Mesodermal cell (in vitro differentiated cells): ENCODE measurements around the gene TEKT3.

Source experiments
- H3K27ac ChIP-seq: 2 replicates; pipeline ENCODE4 v1.7.0; 2013; ENCODE audit warnings: mild to moderate bottlenecking, low read depth, low read length, moderate library complexity; ENCODE audit not compliant: severe bottlenecking
- H3K36me3 ChIP-seq: 2 replicates; pipeline ENCODE4 v1.7.1; 2013; ENCODE audit warnings: mild to moderate bottlenecking, low read length, moderate library complexity; ENCODE audit not compliant: control insufficient read depth, insufficient read depth
- H3K4me1 ChIP-seq: one replicate; pipeline ENCODE4 v1.7.1; 2013; ENCODE audit warnings: mild to moderate bottlenecking, low read length; ENCODE audit not compliant: insufficient read depth, control insufficient read depth, poor library complexity, severe bottlenecking
- H3K4me3 ChIP-seq: 2 replicates; pipeline ENCODE4 v1.7.0; 2013; ENCODE audit warnings: low read length, control low read depth, mild to moderate bottlenecking; ENCODE audit not compliant: insufficient read depth, poor library complexity, severe bottlenecking; ENCODE audit errors: extremely low read depth
- H3K9me3 ChIP-seq: 2 replicates; pipeline ENCODE4 v1.7.1; 2013; ENCODE audit warnings: mild to moderate bottlenecking, low read length, moderate library complexity; ENCODE audit not compliant: control insufficient read depth
- WGBS, 2 experiments: methylation state at CpG; one replicate each; pipeline ENCODE4 v1.1.5; 2013; ENCODE audit warnings: missing lambda C conversion rate in 2 of 2; ENCODE audit not compliant: insufficient coverage in 2 of 2; 5-methylcytosine and 5-hydroxymethylcytosine counted together

The TEKT3 gene

GRCh38 chr17:15267996-15268395 is 73.4 kb downstream of the TEKT3 start:
- no peak overlapping the region for H3K4me3 ChIP-seq
- peaks cover 15% of the 10 kb centered on the region for H3K4me1 ChIP-seq
- no peak overlapping the region for H3K27ac ChIP-seq
- no peaks in the 10 kb centered on the region for H3K36me3 ChIP-seq
- 67 to 68% methylated on average over 1 to 2 of the region's 3 CpGs for WGBS, 2 experiments
- H3K9me3 ChIP-seq = no peaks in the 10 kb centered on the region

GRCh38 chr17:15266325-15267125 is 74.9 kb downstream of the TEKT3 start:
- 87 to 96% methylated on average over 11 to 13 of the region's 13 CpGs for WGBS, 2 experiments
- H3K4me3 ChIP-seq = no peak overlapping the region
- H3K36me3 ChIP-seq = no peaks in the 10 kb centered on the region
- no peaks in the 10 kb centered on the region for H3K9me3 ChIP-seq
- peaks cover 9% of the 10 kb centered on the region for H3K4me1 ChIP-seq
- no peak overlapping the region for H3K27ac ChIP-seq

GRCh38 chr17:15265131-15265530 is 76.3 kb downstream of the TEKT3 start, which contains the start of gene PMP22:
PMP22 (minus strand) TSS chr17:15265326; CDS start chr17:15260727, 4,599 bp downstream.
- peaks cover 3% of the 10 kb centered on the region for H3K36me3 ChIP-seq
- H3K27ac ChIP-seq = no peak within 1 kb of the TSS
- H3K9me3 ChIP-seq = no peaks in the 10 kb centered on the region
- 82 to 87% methylated on average over 5 to 6 of the region's 6 CpGs for WGBS, 2 experiments
- no peak within 1 kb of the TSS for H3K4me3 ChIP-seq
- peaks cover 9% of the 10 kb centered on the region for H3K4me1 ChIP-seq

DNA sequence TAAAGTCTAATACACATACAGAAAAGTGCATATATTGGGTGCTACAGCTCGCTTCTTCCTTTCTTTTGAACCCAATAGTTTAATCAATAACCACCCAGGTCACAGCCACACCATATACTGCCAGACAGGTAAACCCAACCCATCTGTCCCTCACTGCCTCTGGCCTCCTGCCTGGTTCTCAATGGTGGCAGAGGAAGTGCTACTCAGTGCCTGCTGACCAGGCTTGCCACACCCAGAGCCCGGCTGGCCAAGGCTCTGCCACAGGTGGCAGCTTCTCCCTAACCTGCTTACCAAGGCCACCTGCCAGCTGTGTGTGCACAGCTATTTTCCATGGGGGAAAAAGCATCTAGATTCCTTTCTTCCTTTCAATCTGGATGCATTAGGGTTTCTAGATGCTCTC is 76.9 kb downstream of the TEKT3 start:
- Histone ChIP-seq H3K36me3 (peaks cover 8% of the 10 kb centered on the region), H3K4me3 (no peak overlapping the region), H3K4me1 (peaks cover 9% of the 10 kb centered on the region), H3K9me3 (no peaks in the 10 kb centered on the region), H3K27ac (no peak overlapping the region)
- WGBS, 2 experiments = 57 to 71% methylated on average over 1 to 2 of the region's 2 CpGs

- peaks cover 17% of the 10 kb centered on the region for H3K36me3 ChIP-seq
- peaks cover 13% of the 10 kb centered on the region for H3K4me1 ChIP-seq
- WGBS, 2 experiments = no CpG with 5 or more reads among the region's 3 CpGs
- no peak overlapping the region for H3K27ac ChIP-seq
- H3K4me3 ChIP-seq = no peak overlapping the region
- no peaks in the 10 kb centered on the region for H3K9me3 ChIP-seq
Measured at GRCh38 chr17:15263680-15264079, 77.7 kb downstream of the TEKT3 start.

DNA sequence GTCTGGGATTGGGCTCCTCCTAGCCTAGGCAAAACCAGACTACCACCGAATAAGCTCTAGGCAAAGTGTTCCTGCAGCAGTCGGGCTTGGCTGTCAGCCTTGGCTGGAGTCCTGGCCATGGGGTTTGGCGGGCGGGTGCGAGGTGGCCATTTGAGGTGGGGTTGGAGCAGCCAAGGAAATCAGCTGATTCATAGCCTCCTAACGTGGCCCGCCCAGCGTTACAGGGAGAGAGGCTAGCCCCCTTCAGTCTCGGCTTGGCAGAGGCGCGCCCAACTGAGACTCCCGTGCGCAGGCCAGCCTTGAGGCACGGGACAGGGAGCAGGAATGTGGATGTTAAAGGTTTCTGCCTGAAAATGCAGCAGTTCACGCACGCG is 78.2 kb downstream of the TEKT3 start:
- peaks cover 21% of the 10 kb centered on the region for H3K36me3 ChIP-seq
- no peaks in the 10 kb centered on the region for H3K9me3 ChIP-seq
- WGBS, 2 experiments = 2 to 4% methylated on average over 5 to 8 of the region's 17 CpGs
- peak overlapping the region; percentile 79 for H3K4me3 ChIP-seq
- peak overlapping the region; percentile 86 for H3K27ac ChIP-seq
- H3K4me1 ChIP-seq = peaks cover 18% of the 10 kb centered on the region

DNA sequence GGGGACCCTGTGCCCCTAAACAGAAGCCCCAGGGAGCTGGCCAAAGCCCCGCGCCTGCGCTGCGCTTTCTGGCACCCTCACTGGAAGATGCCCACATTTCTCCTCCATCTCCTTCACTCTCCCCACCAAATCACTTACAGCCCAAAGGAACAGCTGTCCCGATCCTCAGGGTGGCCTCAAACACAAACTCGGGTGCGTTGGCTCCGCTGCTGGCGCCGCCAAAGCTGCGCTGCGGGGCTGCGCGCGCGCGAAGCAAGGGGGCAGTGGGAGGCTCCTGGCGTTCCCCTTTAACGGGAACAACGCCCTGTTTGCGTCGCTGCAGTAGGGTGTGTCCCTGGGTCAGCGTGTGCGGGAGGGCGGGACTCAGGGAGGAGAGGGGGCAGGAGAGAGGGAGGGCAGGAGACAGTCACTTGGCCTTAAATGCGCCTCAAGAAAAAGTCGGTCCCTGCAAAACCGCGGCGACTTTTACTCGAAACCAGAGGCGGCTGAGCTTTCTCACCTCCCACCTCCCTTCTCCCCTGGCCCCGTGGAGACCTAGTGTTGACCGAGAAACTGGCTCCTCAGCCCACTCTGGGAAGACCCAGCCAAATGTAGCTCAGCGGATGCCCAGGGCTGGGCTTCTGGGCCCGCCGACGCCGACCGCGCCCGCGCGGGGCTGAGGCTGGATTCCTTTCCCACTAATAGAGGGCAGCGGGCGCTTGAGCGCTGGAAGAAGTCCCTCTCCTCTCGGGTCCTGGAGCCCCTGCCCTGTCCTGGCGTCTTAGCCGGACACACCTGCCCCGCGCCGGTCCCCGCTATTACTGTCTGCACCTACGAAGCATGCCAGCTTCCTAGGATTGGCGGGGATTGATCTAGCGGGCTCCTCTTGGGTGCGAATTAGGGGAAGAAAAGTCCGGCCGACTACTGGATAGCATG is 78.8 kb downstream of the TEKT3 start:
- H3K9me3 ChIP-seq = no peaks in the 10 kb centered on the region
- peak overlapping the region; percentile 86 for H3K27ac ChIP-seq
- H3K36me3 ChIP-seq = peaks cover 28% of the 10 kb centered on the region
- peak overlapping the region; percentile 79 for H3K4me3 ChIP-seq
- H3K4me1 ChIP-seq = peaks cover 22% of the 10 kb centered on the region
- 1 to 3% methylated on average over 40 to 50 of the region's 60 CpGs for WGBS, 2 experiments

DNA sequence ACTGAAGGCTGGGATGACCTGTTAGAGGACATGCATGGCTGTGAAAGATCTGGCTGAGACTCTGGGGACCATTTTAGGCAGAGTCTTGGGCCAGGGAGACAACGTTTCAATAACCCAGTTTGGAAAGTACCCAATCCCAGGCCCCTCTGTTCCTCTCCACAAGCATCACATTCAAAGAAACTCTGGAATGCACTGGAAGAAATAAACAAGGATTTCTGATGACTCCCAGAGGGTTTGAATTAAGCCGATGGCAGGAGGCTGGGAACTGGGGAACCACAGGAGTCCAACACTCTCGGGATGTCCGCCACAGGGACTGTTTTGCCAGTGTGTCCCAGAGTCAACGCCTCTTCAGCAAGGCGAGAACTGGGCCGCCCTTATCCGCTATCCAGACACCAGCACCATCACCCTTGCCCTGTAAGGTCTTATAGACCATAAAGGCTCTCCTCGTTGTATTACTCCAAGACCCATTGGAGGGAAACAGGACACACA is 79.6 kb downstream of the TEKT3 start:
- WGBS, 2 experiments = 4 to 5% methylated on average over 7 to 8 of the region's 9 CpGs
- H3K4me3 ChIP-seq = peak overlapping the region; percentile 79
- H3K27ac ChIP-seq = peak overlapping the region; percentile 86
- H3K36me3 ChIP-seq = peaks cover 35% of the 10 kb centered on the region
- H3K9me3 ChIP-seq = no peaks in the 10 kb centered on the region
- peaks cover 29% of the 10 kb centered on the region for H3K4me1 ChIP-seq

GRCh38 chr17:15261258-15261801 is 80.1 kb downstream of the TEKT3 start:
- no peaks in the 10 kb centered on the region for H3K9me3 ChIP-seq
- peaks cover 40% of the 10 kb centered on the region for H3K36me3 ChIP-seq
- peak overlapping the region; percentile 76 for H3K27ac ChIP-seq
- WGBS, 2 experiments = 2 to 5% methylated on average over 18 to 23 of the region's 32 CpGs
- H3K4me1 ChIP-seq = peaks cover 34% of the 10 kb centered on the region
- H3K4me3 ChIP-seq = peak overlapping the region; percentile 79

- Histone ChIP-seq H3K27ac (peak overlapping the region; percentile 76), H3K4me1 (peaks cover 41% of the 10 kb centered on the region), H3K9me3 (no peaks in the 10 kb centered on the region), H3K4me3 (peak overlapping the region; percentile 79), H3K36me3 (peaks cover 47% of the 10 kb centered on the region)
- WGBS, 2 experiments = 1% methylated on average over 36 to 62 of the region's 67 CpGs
Measured at GRCh38 chr17:15260376-15261257, 80.8 kb downstream of the TEKT3 start.
